Measurements from ENCODE around the gene PRIM2. TPM values are rescaled to one million over a fixed set of nuclear protein-coding genes. Genes with fewer than 3 reads are reported as not detected.
"Not testable (repeated sequence)": the region's sequence is repeated elsewhere in the genome, so short reads cannot be mapped to it uniquely, and the experiment has no call there.

Gene PRIM2
- total RNA-seq, 1 experiment from 2014 or later = 30.7 TPM

GRCh38 chr6:57523221-57523620, 205.8 kb downstream of the PRIM2 start:
- H3K9me3 ChIP-seq (ENCODE audit: control insufficient read depth, insufficient read depth, low read depth, low read length); CTCF ChIA-PET; ATAC-seq; DNase-seq (ENCODE audit: low read depth, low spot score); H3K4me3 ChIP-seq (ENCODE audit: low read depth in 2 of 2, low read length in 2 of 2); in situ Hi-C loops (cut with HindIII; ENCODE audit: low pct_unique_long_range_greater_than_20kb, low sequenced_read_pairs); intact Hi-C loops (cut with micrococcal nuclease; ENCODE audit: unreplicated experiment); H3K27ac ChIP-seq (ENCODE audit: low read length); H3K36me3 ChIP-seq (ENCODE audit: control insufficient read depth, insufficient read depth, low read length); POLR2A ChIA-PET; H3K27me3 ChIP-seq (ENCODE audit: control insufficient read depth, insufficient read depth, low read length); H3K4me1 ChIP-seq (ENCODE audit: control insufficient read depth, insufficient read depth, low read length); BruUV-seq (replicated peaks): not testable (repeated sequence)

DNA sequence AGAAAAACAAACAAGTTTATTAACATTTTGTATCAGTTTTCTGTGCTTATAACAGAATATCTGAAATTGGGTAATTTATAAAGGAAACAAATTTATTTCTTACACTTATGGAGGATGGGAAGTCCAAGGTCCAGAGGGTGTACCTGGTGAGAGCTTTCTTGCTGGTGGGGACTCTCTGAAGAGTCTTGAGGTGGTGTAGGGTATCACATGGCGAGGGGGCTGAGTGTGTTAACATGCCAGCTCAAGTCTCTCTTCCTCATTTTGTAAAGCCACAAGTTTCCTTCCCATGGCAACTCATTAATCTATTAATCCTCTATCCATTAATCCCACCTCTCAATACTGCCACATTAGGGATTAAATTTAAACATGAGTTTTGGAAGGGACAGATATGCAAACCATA, 212.3 kb downstream of the PRIM2 start:
- CTCF ChIA-PET; ATAC-seq; H3K27me3 ChIP-seq (ENCODE audit: control insufficient read depth, insufficient read depth, low read length); POLR2A ChIA-PET; H3K4me3 ChIP-seq (ENCODE audit: low read depth in 2 of 2, low read length in 2 of 2); DNase-seq (ENCODE audit: low read depth, low spot score); BruUV-seq (replicated peaks); H3K27ac ChIP-seq (ENCODE audit: low read length); in situ Hi-C loops (cut with HindIII; ENCODE audit: low pct_unique_long_range_greater_than_20kb, low sequenced_read_pairs); H3K4me1 ChIP-seq (ENCODE audit: control insufficient read depth, insufficient read depth, low read length); intact Hi-C loops (cut with micrococcal nuclease; ENCODE audit: unreplicated experiment); H3K36me3 ChIP-seq (ENCODE audit: control insufficient read depth, insufficient read depth, low read length); H3K9me3 ChIP-seq (ENCODE audit: control insufficient read depth, insufficient read depth, low read depth, low read length): not testable (repeated sequence)

DNA sequence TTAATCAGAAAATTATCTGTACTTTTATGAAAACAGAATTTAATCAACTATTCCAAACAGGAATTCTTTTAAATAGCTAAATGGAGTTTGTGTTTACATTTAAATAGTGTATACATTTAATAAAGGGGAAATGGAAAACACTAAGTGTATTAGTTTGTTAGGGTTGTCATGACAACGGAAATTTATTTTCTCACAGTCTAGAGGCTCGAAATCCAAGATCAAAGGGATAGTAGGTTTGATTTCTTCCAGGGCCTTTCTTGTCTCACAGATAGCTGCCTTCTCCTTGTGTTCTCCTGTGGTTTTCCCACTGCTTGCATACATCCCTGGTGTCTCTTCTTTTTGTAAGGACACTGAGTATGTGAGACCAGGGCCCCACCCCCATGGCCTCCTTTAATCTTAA, 215.2 kb downstream of the PRIM2 start:
- H3K9me3 ChIP-seq (ENCODE audit: control insufficient read depth, insufficient read depth, low read depth, low read length); H3K4me1 ChIP-seq (ENCODE audit: control insufficient read depth, insufficient read depth, low read length); H3K36me3 ChIP-seq (ENCODE audit: control insufficient read depth, insufficient read depth, low read length); H3K27me3 ChIP-seq (ENCODE audit: control insufficient read depth, insufficient read depth, low read length); H3K4me3 ChIP-seq (ENCODE audit: low read depth in 2 of 2, low read length in 2 of 2); BruUV-seq (replicated peaks); POLR2A ChIA-PET; intact Hi-C loops (cut with micrococcal nuclease; ENCODE audit: unreplicated experiment); H3K27ac ChIP-seq (ENCODE audit: low read length); ATAC-seq; in situ Hi-C loops (cut with HindIII; ENCODE audit: low pct_unique_long_range_greater_than_20kb, low sequenced_read_pairs); DNase-seq (ENCODE audit: low read depth, low spot score); CTCF ChIA-PET: not testable (repeated sequence)

DNA sequence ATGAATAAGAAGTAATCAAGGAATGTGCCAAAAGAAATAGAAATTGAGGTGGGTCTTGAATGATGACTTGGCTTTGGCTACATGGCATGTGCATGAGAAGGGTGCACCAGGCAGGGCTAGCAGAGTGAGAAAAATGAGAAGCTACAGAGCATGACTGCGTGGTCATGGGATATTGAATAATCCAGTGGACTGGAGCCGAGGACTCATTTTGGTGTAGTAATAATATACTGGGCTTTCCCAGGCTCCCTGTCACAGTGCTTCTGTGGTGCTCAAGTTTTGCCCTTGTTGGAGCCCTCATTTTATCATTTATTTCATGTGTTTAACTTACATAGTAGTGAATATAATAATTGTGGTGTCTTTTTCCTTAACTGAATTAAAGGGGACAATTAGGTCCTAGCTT, 217.7 kb downstream of the PRIM2 start:
- H3K27ac ChIP-seq (ENCODE audit: low read length); H3K27me3 ChIP-seq (ENCODE audit: control insufficient read depth, insufficient read depth, low read length); CTCF ChIA-PET; H3K36me3 ChIP-seq (ENCODE audit: control insufficient read depth, insufficient read depth, low read length); ATAC-seq; BruUV-seq (replicated peaks); POLR2A ChIA-PET; in situ Hi-C loops (cut with HindIII; ENCODE audit: low pct_unique_long_range_greater_than_20kb, low sequenced_read_pairs); intact Hi-C loops (cut with micrococcal nuclease; ENCODE audit: unreplicated experiment); DNase-seq (ENCODE audit: low read depth, low spot score); H3K4me1 ChIP-seq (ENCODE audit: control insufficient read depth, insufficient read depth, low read length); H3K4me3 ChIP-seq (ENCODE audit: low read depth in 2 of 2, low read length in 2 of 2); H3K9me3 ChIP-seq (ENCODE audit: control insufficient read depth, insufficient read depth, low read depth, low read length): not testable (repeated sequence)

DNA sequence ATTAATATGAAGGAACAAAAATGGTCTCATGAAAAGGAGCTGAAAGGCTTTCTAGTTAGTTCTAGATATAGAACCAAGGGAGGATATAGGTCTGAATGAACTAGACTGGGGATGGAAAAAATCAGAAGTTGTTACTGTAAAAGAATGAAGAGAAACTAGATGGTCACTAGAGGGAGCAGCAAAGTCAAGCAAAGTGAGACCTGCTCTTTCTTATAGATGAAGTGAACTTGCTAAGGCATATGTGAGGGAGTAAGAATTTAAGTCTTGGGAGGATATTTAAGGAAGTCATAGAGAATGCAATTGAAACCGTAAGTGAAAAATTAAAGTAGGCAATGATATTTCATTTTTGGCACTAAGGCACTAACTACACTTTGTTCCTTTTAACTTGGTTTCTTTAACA, 218.6 kb downstream of the PRIM2 start:
- DNase-seq (ENCODE audit: low read depth, low spot score) (peak; percentile 12), ATAC-seq (peak; percentile 88)
- CTCF ChIA-PET; H3K27me3 ChIP-seq (ENCODE audit: control insufficient read depth, insufficient read depth, low read length); in situ Hi-C loops (cut with HindIII; ENCODE audit: low pct_unique_long_range_greater_than_20kb, low sequenced_read_pairs); H3K4me1 ChIP-seq (ENCODE audit: control insufficient read depth, insufficient read depth, low read length); BruUV-seq (replicated peaks); H3K27ac ChIP-seq (ENCODE audit: low read length); POLR2A ChIA-PET; H3K4me3 ChIP-seq (ENCODE audit: low read depth in 2 of 2, low read length in 2 of 2); H3K9me3 ChIP-seq (ENCODE audit: control insufficient read depth, insufficient read depth, low read depth, low read length); H3K36me3 ChIP-seq (ENCODE audit: control insufficient read depth, insufficient read depth, low read length); intact Hi-C loops (cut with micrococcal nuclease; ENCODE audit: unreplicated experiment): not testable (repeated sequence)
- TF ChIP-seq, protein P1, sequence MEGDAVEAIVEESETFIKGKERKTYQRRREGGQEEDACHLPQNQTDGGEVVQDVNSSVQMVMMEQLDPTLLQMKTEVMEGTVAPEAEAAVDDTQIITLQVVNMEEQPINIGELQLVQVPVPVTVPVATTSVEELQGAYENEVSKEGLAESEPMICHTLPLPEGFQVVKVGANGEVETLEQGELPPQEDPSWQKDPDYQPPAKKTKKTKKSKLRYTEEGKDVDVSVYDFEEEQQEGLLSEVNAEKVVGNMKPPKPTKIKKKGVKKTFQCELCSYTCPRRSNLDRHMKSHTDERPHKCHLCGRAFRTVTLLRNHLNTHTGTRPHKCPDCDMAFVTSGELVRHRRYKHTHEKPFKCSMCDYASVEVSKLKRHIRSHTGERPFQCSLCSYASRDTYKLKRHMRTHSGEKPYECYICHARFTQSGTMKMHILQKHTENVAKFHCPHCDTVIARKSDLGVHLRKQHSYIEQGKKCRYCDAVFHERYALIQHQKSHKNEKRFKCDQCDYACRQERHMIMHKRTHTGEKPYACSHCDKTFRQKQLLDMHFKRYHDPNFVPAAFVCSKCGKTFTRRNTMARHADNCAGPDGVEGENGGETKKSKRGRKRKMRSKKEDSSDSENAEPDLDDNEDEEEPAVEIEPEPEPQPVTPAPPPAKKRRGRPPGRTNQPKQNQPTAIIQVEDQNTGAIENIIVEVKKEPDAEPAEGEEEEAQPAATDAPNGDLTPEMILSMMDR (IDR thresholded peaks at IDR 0.05) = peak; percentile 62; the same call in 1 of the 2 replicates

DNA sequence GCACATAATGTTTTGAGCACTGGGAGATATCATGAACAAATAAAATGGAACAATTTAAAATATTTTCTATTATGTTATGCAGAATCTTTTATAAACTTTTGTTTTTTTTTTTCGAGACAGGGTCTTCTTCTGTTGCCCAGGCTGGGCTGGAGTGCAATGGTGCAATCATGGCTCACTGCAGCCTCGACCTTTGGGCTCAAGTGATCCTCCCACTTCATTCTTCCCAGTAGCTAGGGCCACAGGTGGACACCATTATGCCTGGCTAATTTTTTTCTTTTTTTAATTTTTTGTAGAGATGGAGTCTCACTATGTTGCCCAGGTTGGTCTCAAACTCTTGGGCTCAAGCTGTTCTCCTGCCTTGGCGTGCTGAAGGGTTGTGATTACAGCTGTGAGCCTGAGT, 220.5 kb downstream of the PRIM2 start:
- H3K36me3 ChIP-seq (ENCODE audit: control insufficient read depth, insufficient read depth, low read length); DNase-seq (ENCODE audit: low read depth, low spot score); CTCF ChIA-PET; BruUV-seq (replicated peaks); H3K27me3 ChIP-seq (ENCODE audit: control insufficient read depth, insufficient read depth, low read length); H3K4me1 ChIP-seq (ENCODE audit: control insufficient read depth, insufficient read depth, low read length); intact Hi-C loops (cut with micrococcal nuclease; ENCODE audit: unreplicated experiment); H3K4me3 ChIP-seq (ENCODE audit: low read depth in 2 of 2, low read length in 2 of 2); POLR2A ChIA-PET; ATAC-seq; in situ Hi-C loops (cut with HindIII; ENCODE audit: low pct_unique_long_range_greater_than_20kb, low sequenced_read_pairs); H3K9me3 ChIP-seq (ENCODE audit: control insufficient read depth, insufficient read depth, low read depth, low read length); H3K27ac ChIP-seq (ENCODE audit: low read length): not testable (repeated sequence)

DNA sequence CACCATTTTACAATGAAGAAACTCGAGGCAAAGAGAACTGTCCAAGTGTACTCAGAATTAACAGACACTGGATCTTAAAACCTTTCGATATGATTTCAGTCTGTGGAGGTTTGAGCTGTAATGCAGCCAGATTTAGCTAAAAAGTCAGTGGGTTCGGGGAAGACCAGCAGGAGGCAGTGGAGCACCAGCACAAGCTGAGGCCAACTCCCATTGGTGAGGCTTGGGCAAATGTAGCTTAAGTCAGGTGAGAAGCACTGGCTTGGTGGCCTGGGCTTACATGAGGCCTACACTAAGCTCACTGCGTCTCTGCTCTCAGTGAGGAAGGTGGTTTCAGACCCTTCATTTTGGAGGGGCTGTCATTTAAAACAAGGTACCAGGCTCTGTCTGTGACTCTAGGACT, 234.5 kb downstream of the PRIM2 start:
- intact Hi-C loops (cut with micrococcal nuclease; ENCODE audit: unreplicated experiment); ATAC-seq: not testable (repeated sequence)

More for the DNA sequence above, 234.5 kb downstream of the PRIM2 start:
- in situ Hi-C loops (cut with HindIII; ENCODE audit: low pct_unique_long_range_greater_than_20kb, low sequenced_read_pairs); H3K4me1 ChIP-seq (ENCODE audit: control insufficient read depth, insufficient read depth, low read length); DNase-seq (ENCODE audit: low read depth, low spot score); H3K27me3 ChIP-seq (ENCODE audit: control insufficient read depth, insufficient read depth, low read length); POLR2A ChIA-PET; H3K9me3 ChIP-seq (ENCODE audit: control insufficient read depth, insufficient read depth, low read depth, low read length); H3K36me3 ChIP-seq (ENCODE audit: control insufficient read depth, insufficient read depth, low read length); CTCF ChIA-PET; H3K27ac ChIP-seq (ENCODE audit: low read length); H3K4me3 ChIP-seq (ENCODE audit: low read depth in 2 of 2, low read length in 2 of 2); BruUV-seq (replicated peaks): not testable (repeated sequence)

Data from Panc1 (cell line).